ENCODE measurements around the gene TTC34. TPM values are rescaled to one million over a fixed set of nuclear protein-coding genes. Genes with fewer than 3 reads are reported as not detected.

Gene TTC34
- polyA plus RNA-seq, 3 donors: 0.03 to 1.00 TPM; not detected in 1

- Mint-ChIP-seq H3K9me3 (peaks cover under 1 to 9% (median 6%) of the 10 kb centered on the region in 7 donors), H3K27ac (no peak overlapping the region), H3K27me3 (ENCODE audit: low read depth in 3 of 3) (peaks cover 2 to 8% (median 5%) of the 10 kb centered on the region in 3 donors), H3K4me1 (no peaks in the 10 kb centered on the region), H3K36me3 (no peaks in the 10 kb centered on the region), H3K4me3 (no peak overlapping the region)
- intact Hi-C loops (cut with micrococcal nuclease): no loop called here
- no peak overlapping the region for H3K4me3 ChIP-seq (replicated peaks in 1 of 3; ENCODE audit: low read depth in 2 of 3, low read length in 3 of 3)
- no peak for TF ChIP-seq CTCF (IDR thresholded peaks at IDR 0.05)
- no peak overlapping the region for H2AFZ ChIP-seq (ENCODE audit: insufficient read depth, low read depth, low read length, poor library complexity, severe bottlenecking)
- WGBS (ENCODE audit: insufficient coverage): 95% methylated on average over 22 of the region's 28 CpGs
- H4K20me1 ChIP-seq (ENCODE audit: insufficient read depth, low read length): no peaks in the 10 kb centered on the region
- no peaks in the 10 kb centered on the region for H3K27me3 ChIP-seq (ENCODE audit: control insufficient read depth in 2 of 2, insufficient read depth in 2 of 2, low read length in 2 of 2)
- no peak overlapping the region for H3K4me2 ChIP-seq (replicated peaks; ENCODE audit: extremely low read depth, low read length, poor library complexity, severe bottlenecking)
- no peaks in the 10 kb centered on the region for H3K36me3 ChIP-seq (replicated peaks in 1 of 2; ENCODE audit: control insufficient read depth in 1 of 2, insufficient read depth in 2 of 2, low read length in 2 of 2)
- H3K4me1 ChIP-seq (ENCODE audit: control insufficient read depth in 1 of 2, insufficient read depth in 2 of 2, low read length in 2 of 2): no peaks in the 10 kb centered on the region
- H3K9ac ChIP-seq (ENCODE audit: insufficient read depth, low read length, poor library complexity, severe bottlenecking): no peak overlapping the region
- peaks cover 6 to 12% of the 10 kb centered on the region in 2 donors for H3K9me3 ChIP-seq (replicated peaks in 1 of 2; ENCODE audit: control insufficient read depth in 1 of 2, insufficient read depth in 1 of 2, low read length in 2 of 2)
- H3K27ac ChIP-seq (ENCODE audit: low read depth in 1 of 2, low read length in 2 of 2): no peak overlapping the region
- DNase-seq: no peak
- no peaks in the 10 kb centered on the region for H3K79me2 ChIP-seq (ENCODE audit: insufficient read depth, low read length)
Observed at GRCh38 chr1:2832506-2833453, 31.3 kb upstream of the TTC34 start.

- Mint-ChIP-seq H3K27ac (no peak overlapping the region), H3K4me3 (no peak overlapping the region), H3K36me3 (no peaks in the 10 kb centered on the region), H3K9me3 (peaks cover 6 to 18% (median 15%) of the 10 kb centered on the region in 7 donors), H3K27me3 (ENCODE audit: low read depth in 3 of 3) (peaks cover 2 to 11% (median 5%) of the 10 kb centered on the region in 3 donors), H3K4me1 (no peaks in the 10 kb centered on the region)
- no peaks in the 10 kb centered on the region for H4K20me1 ChIP-seq (ENCODE audit: insufficient read depth, low read length)
- H3K79me2 ChIP-seq (ENCODE audit: insufficient read depth, low read length): no peaks in the 10 kb centered on the region
- no peak overlapping the region for H3K9ac ChIP-seq (ENCODE audit: insufficient read depth, low read length, poor library complexity, severe bottlenecking)
- H3K27ac ChIP-seq (ENCODE audit: low read depth in 1 of 2, low read length in 2 of 2): no peak overlapping the region
- no peaks in the 10 kb centered on the region for H3K27me3 ChIP-seq (ENCODE audit: control insufficient read depth in 2 of 2, insufficient read depth in 2 of 2, low read length in 2 of 2)
- peaks cover 9 to 22% of the 10 kb centered on the region in 2 donors for H3K9me3 ChIP-seq (replicated peaks in 1 of 2; ENCODE audit: control insufficient read depth in 1 of 2, insufficient read depth in 1 of 2, low read length in 2 of 2)
- H3K36me3 ChIP-seq (replicated peaks in 1 of 2; ENCODE audit: control insufficient read depth in 1 of 2, insufficient read depth in 2 of 2, low read length in 2 of 2): no peaks in the 10 kb centered on the region
- no peak for DNase-seq
- no peak overlapping the region for H3K4me2 ChIP-seq (replicated peaks; ENCODE audit: extremely low read depth, low read length, poor library complexity, severe bottlenecking)
- H3K4me3 ChIP-seq (replicated peaks in 1 of 3; ENCODE audit: low read depth in 2 of 3, low read length in 3 of 3): no peak overlapping the region
- no peaks in the 10 kb centered on the region for H3K4me1 ChIP-seq (ENCODE audit: control insufficient read depth in 1 of 2, insufficient read depth in 2 of 2, low read length in 2 of 2)
- intact Hi-C loops (cut with micrococcal nuclease): no loop called here
- no peak overlapping the region for H2AFZ ChIP-seq (ENCODE audit: insufficient read depth, low read depth, low read length, poor library complexity, severe bottlenecking)
- no peak for TF ChIP-seq CTCF (IDR thresholded peaks at IDR 0.05)
- WGBS (ENCODE audit: insufficient coverage): 85% methylated on average over 11 of the region's 12 CpGs
Observed at GRCh38 chr1:2831596-2832212, 30.2 kb upstream of the TTC34 start.
